Lung microvascular endothelial cell (primary cell): ENCODE results near the gene CCDC91. TPM values are rescaled to one million over a fixed set of nuclear protein-coding genes. Genes with fewer than 3 reads are reported as not detected.
A peak's percentile ranks its signal among the peaks of the same experiment; 100 is the strongest.
"Not testable (repeated sequence)": the region's sequence is repeated elsewhere in the genome, so short reads cannot be mapped to it uniquely, and the experiment has no call there.

Source experiments
- DNase-seq, 2 donors: peaks; one replicate each; pipeline versions ENCODE4 v3.0.0 to v3.0.0-alpha.2; 2010; ENCODE audit warnings: low read depth in 2 of 2
- total RNA-seq: library from RNA; depleted of rRNA; stranded (reverse); fragments of >200 nt; gene quantifications from 2 replicates; pipeline ENCODE4 v1.2.1, GENCODE V29; 2014

Gene CCDC91
- total RNA-seq, 1 donor from 2014 or later = 6.3 TPM

DNA sequence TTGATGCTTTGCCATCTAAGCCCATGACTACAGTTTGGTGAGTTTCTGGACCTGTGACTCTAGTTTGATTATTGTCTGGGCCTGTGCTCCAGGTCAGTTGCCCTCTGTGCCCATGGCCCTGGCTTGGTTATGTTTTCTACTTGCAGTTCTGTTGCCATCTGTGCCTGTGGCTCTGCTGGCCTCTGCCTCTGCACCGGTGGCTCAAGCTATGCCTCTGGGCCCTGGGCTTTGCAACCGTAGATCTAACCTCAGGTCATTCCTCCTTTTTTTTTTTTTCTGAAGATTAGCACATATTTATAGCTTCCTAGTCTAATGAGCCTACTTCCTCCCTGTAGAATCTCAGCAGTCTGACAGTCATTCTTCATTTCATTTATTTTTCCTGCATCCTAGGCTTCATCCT, 161.2 kb downstream of the CCDC91 start:
- DNase-seq = no peak

DNA sequence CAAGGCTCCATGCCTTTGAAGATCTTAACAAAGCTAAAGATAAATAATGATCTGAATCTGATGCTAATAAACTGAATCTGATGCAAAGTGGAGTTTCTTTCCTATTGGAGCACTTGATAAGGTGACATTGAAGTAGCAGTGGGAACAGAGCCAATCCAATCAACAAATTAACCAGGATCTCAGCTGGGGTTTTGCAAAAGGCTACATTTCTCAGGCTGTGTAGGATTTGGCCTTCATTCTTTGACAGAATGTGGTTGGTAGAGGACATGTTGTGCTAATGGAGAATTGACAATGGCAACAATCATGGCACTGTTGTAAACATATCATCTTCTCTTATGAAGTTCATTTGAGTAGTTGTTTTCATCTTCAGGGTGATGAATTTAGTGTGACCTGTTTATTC, 164.9 kb downstream of the CCDC91 start:
- no peak for DNase-seq

DNA sequence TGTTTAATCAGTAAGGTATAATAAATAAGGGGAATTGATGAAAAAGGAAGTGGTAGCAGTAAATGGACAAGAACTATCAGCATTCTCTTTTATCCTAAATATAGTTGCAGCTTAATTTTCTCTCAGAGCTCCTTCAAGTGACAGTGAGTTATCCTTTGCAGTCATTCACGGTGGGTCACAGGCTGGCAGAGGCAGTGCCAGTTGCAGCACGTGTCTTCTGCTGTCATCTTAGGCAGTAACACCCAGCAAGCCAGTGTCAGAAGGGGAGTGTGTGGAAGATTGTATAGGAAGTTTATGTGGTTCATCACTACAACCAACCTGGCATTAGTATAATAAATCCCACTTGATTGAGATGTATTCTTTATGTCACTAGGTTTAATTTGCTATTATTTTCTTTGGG, 170.0 kb downstream of the CCDC91 start:
- DNase-seq = no peak

DNA sequence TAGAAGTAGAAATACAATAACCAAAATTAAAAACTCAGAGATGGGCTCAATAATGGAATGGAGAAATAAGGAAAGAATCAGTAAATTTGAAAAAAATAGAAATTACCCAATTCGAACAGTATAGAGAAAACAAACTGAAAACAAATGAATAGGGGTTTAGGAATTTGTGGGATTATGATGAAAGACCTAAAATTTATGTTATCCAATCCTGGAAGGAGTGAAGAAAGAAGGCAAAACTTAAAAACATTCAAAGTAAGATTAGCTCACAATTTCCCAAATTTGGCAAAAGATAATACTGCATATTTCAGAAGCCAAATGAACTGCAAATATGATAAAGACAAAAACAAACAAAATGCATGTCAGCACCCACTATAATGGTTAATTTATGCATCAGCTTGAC, 177.1 kb downstream of the CCDC91 start:
- DNase-seq = no peak

DNA sequence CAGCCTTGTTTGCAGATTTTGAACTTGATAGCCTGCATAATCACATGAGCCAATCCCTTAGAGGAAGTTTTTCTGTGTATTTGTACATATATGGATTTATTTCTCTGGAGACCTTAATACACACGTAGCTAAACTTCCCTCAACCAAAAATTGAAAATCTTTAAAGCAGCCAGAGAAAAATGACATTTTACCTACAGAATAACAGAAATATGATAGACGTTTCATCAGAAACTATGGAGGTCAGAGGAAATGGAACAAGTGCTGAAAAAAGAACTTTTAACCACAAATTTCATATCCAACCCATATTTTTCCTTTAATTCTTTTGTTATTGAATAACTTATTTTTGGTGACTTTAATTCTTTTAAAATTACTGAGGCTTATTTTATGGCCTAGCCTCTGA, 177.7 kb downstream of the CCDC91 start:
- no peak for DNase-seq

DNA sequence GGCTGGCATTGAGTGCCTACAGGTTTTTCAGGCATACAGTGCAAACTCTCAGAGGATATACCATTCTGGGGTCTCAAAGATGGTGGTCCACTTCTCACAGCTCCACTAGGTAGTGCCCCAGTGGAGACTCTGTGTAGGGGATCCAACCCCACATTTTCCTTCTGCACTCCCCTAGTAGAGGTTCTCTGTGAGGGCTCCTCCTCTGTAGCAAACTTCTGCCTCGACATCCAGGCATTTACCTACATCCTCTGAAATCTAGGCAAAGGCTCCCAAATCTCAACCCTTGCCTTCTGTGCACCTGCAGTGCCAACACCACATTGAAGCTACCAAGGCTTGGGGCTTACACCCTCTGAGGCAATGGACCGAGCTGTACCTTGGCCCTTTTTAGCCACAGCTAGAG, 179.2 kb downstream of the CCDC91 start:
- no peak for DNase-seq

DNA sequence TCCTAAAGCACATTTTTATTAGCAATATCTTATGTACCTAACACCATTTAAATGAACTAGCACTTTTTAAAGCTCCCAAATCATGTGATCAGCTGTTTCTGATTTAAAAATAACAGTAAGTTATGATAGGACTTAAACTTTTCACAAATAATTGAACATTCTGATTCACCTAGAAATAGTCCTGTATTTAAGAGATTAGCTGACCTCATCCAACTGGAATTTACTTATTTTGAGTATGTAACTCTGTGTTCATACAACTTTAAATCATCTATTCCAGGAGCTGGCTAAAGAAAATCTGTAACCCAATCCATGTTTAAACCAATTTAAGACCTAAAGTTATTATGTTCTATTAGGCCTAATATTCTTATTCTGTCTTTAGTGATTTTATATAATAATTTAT, 184.3 kb downstream of the CCDC91 start:
- peak in 1 of 2 donors; percentile 5 for DNase-seq

DNA sequence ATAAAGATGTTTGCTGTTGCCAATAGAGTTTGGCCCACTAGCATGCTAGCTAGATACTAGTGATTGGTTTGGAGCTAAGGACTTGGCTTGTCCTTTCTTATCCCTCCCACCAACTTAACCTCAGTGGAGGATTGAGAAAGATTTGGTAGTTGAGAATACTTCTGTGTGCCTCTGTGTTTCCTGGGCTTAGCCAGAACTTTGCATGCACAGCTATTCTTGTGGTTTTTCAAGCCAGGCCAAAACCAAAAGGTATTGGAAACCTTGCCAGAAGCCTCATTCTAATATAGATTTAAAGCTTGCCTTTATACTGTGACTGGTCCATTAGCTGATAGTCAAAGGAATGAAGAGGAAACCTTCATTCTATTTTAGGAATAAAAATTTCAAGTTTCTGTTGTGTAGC, 188.5 kb downstream of the CCDC91 start:
- no peak for DNase-seq

DNA sequence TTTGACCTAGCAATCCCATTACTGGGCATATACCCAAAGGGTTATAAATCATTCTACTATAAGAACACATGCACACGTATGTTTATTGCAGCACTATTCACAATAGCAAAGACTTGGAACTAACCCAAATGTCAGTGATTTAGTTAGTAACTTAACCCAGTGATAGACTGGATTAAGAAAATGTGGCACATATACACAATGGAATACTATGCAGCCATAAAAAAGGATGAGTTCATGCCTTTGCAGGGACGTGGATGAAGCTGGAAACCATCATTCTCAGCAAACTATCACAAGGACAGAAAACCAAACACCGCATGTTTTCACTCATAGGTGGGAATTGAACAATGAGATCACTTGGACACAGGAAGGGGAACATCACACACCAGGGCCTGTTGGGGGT, 189.5 kb downstream of the CCDC91 start:
- DNase-seq = not testable (repeated sequence)

DNA sequence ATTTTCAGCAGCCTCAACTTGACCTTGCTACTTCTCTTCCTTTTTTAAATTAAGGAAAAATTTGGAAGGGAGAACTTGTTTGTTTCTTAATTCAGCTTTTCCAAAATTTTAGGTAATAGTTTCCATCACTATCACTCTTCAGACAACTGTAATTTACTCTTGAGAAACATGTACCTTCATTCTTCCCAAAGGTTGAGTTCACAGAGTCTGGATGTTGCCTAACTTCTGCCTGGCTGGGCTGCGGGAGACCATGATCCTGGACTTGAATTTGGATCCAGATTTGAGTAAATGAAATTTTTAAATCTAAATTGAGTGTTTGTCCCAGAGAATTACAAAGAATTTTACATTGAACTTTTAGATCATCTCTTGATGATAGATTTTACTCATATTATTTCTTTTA, 193.1 kb downstream of the CCDC91 start:
- DNase-seq = no peak

DNA sequence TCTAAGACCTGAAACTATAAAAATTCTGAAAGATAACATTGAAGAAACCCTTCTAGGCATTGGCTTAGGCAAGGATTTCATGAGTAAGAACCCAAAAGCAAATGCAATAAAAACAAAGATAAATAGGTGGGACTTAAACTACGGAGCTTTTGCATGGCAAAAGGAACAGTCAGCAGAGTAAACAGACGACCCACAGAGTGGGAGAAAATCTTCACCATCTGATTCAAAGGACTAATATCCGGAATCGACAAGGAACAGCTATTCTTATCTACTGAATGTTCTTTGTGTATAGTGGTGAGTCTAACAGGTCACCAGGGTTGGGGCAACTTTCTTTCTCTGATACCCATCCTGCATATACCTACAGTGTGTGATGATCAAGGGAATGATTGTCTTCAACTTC, 198.6 kb downstream of the CCDC91 start:
- DNase-seq = no peak

DNA sequence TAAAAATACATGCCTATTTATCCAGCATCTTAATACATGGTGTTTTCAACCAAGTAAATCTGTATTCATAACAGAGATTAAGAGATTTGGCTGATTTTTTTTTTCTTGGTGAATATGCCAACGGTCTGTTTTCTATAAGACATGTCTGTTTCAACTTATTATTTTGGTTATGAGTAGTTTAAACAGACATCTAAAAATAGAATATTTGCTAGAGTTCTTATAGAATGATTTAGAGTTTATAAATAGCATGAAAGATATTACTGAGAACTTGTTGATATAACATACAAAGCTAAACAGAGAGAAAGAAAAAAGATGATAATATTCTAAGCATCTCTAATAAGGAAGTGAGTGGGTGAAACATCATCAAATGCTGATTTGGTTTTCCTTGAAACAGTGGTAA, 199.9 kb downstream of the CCDC91 start:
- DNase-seq = no peak

DNA sequence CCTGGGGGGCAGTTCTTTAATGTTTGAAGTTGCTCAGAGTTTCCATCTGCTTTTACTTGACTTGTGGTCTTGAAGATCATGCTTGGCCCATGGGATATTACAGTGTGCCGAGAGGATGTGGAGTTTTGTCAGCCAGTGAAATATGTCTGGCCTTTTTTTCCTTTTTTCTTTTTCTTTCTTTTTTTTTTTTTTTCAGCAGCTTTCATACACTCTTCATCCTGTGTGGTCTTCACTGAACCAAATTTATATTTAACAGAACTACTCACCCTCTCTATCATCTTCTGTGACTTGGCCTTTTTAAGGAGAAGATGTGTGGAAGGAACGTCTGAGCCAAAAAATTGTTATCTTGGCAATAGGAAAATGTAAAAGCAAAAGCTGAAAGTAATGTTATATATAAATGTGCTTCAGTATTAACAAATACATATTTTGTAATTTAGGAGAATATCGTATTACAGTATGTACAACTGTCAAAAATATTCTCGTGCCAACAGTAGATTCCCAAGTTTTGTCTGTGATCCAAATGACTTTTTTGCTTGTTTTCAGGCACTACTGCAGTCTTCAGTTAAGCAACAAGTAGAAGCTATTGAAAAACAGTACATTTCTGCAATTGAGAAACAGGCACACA, 200.6 kb downstream of the CCDC91 start:
- no peak for DNase-seq

DNA sequence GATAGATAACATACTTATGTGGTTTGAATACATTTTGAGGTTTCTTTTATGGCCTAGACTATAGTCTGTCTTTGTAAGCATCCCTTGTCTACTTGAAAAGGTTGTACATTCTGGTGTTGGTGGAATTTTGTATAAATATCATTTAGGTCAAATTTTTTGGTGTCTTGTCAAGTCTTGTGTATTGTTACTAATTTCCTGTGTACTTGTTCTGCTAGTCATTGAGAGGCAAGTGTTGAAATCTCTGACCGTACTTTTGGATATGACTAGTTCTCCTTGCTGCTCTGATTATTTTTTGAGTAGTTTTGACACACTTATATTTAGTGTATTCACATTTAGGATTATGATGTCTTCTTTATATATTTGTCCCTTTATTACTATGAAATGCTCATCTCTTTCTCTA, 219.6 kb downstream of the CCDC91 start:
- DNase-seq = peak in 1 of 2 donors; percentile 57

DNA sequence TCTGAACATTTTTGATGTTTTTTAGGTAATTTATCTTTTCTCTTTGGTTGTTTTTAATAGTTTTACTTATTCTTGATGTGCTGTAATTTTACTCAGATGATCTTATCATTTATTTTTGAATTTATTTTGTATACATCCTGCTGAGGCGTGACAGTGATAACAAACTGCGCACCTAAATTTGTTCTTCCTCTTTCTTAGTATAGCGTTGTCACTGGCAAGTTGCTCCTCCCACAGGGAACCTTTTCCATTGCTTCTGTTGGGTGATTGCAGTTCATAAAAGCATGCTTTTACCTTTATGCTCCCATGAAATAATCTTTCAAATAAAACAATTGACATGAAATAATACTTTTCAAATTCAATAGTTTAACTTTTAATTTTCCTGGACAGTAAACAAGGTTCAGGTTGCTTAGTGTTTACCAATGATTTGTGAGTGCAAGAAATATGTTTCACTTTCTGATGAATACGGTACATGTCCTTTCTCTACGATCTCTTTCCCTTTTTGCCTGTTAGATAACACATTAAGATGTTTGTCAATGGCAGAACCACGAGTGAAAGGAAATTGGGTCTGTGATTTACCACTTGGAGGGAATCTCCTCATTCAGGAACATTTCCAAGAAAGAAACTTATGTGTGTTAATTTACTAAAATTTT, 223.3 kb downstream of the CCDC91 start:
- DNase-seq = no peak

DNA sequence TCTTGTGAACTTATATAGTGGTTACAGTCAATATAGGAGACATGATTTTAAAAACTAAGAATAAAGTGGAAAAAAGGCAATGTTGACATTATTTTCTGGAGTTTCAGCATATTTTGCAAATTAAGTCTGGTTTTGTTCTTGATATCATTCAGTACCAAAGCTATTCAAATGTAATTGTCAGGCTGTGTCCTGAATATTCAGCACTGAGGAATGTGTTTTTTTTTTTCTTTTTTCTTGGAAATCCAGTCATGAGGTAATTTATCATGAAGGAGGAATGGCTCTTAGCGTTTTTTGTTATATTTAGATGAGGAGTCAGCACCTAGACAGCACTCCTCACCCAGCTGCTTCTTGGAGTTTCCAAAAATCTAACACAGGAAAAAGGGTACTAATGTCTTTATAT, 225.5 kb downstream of the CCDC91 start:
- peak in 1 of 2 donors; percentile 70 for DNase-seq

DNA sequence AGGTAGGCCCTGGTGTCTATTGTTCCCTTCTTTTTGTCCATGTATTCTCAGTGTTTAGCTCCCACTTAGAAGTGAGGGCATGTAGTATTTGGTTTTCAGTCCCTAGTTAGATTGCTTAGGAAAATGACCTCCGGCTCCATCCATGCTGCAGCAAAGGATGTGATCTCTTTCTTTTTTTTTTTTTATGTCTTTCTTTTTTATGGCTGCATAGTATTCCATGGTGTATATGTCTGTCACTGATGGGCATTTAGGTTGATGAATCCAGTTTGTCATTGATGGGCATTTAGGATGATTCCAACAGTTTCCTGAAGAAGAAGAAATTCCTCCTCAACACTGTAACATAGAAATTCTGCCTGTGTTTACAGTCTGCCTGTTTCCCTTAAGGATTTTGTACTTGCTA, 231.1 kb downstream of the CCDC91 start:
- no peak for DNase-seq

DNA sequence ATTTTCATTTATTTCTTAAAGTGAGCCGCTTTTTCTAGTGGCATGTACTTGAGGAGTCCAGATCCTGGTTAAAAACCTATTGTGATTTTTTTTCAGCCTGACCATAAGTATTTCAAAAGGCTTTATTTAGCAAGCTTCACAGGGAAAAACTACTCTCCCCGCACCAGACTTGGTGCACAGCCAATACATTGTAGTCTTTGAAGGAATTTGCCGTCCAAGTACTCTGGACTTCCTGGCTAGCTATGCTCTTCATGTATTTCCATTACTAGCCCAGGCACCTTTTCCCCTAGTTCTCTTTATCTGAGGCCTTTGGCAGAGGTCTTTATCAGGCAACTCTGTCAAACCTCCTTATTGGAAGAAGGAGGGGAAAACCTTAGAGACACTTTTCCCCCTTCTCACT, 234.7 kb downstream of the CCDC91 start:
- DNase-seq = peak; percentile 40 to 97

DNA sequence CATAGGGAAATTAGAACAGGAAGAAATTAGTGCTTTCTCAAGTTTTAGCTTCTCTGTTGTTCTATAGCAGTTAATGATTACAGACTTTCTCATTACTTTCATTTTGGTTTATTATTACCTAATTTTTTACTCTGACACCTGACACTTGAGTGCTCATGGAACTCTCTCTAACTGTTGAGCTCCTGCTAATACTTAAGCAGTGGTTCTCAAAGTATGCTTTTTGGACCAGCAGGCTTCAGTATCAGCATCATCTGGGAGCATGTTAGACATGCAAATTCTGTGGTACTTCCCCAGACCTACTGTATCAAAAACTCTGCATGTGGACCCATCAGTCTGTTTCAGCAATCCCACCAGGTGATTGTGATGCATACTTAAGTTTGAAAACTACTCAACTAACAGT, 235.3 kb downstream of the CCDC91 start:
- no peak for DNase-seq

DNA sequence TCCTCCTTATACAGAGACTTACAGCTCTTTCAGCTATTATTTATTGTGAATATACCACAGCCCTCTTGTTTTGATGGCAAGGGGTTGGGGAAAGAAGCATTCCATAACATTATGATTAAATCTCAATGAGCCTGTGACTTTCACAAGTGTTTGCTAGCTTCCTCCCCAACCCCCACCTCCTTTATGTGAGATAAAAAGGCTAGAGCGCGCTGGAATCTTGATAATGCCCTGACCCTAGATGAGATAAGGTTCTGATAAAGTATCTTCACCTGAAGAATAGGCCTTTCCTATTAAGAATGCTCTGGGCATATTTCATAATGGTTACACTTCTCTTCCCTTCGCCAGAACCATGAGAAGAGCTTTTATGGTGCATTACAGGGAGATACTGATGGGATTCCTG, 236.8 kb downstream of the CCDC91 start:
- no peak for DNase-seq

DNA sequence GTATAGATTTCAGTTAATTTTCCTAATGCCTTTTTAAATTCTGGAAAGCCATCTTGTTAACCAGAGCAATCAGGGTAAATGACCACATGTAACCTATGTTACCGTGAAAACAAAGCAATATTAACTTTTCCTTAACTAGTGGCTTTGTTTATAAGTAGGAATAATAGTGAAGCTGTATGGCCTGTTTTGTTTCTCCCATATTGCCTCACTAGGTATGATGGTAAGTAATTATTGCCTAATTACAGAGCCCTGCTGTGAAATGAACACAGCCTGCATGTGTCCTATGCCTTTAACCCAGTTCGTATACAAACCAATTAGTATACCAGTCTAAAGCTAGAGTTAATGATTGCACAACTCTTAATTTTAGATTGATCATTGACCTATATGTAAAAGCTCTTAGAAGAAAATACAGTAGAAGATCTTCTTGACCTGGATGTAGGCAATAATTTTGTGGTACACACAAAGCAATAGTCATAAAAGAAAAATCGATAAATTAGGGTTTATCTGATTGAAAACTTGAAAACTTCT, 249.9 kb downstream of the CCDC91 start:
- DNase-seq = no peak

DNA sequence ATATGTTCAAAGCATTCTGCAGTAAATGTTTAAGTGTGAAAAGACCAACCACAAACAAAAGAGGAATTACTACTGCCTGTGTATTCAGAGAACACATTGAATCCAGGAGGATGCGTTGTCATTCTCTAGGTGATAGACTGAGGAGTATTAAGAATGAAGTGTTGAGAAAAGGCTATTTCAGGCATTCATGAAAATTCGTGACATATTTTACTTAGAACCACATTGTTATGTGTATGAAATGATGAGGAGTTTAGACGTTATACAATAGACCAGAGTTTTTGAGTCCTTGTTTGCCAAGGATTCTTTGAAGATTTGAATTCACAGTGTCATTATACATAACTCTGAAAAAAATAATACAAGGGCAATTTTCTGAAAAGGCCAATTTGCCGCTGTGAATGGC, 251.8 kb downstream of the CCDC91 start:
- no peak for DNase-seq

DNA sequence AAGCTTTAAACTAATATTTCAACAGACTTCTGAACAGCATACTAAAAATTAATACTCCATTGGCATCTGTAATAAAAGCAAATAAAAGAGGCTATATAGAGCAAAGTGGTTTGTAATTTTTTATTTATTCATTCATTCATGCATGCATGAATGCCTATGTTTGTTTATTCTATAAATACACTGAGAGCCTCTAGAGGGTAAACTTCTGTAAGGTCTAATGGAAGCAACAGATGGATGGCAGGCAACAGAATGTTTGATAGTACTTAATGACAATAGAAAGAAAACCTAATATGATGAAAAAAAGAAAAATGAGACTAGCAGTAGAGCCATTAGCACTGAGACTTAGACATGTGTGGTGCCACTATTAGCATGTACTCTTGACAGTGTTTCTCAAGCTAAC, 253.1 kb downstream of the CCDC91 start:
- no peak for DNase-seq
